HG03103 (cell line): ENCODE measurements around the gene FMNL2.

ENCODE experiments used
- ATAC-seq: cut with Tn5 transposase; IDR thresholded peaks from one replicate; pipeline ENCODE4 v1.9.1; 2021; ENCODE audit warnings: low read depth; ENCODE audit not compliant: unreplicated experiment

The FMNL2 gene

DNA sequence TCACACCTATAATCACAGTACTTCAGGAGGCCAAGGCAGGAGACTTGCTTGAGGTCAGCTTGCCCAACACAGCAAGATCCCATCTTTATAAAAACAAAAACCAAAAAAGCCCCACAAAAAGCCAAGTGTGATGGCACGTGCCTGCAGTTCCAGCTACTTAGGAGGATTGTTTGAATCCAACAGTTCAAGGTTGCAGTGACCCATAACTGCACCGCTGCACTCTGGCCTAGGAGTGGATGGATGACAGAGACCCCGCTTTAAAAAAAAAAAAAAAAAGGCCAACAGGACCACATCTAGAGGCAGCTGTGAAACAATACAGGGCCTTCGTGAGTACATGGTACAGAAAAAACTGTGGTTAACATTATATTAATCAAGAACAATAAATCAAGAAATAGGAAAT lies 326.1 kb downstream of the FMNL2 start:
- ATAC-seq: no peak

DNA sequence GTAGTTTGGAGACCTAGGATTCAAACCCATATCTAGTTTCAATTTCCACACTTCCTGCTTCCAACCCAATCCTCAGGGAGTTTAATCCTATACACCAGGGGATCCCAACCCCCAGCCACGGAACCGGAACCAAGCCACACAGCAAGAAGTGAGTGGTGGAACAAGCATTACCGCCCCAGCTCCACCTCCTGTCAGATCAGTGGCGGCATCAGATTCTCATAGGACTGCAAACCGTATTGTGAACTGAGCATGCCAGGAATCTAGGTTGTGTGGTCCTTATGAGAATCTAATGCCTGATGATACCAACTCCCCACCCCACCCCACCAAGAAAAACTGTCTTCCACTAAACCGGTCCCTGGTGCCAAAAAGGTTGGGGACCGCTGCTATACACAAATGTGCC lies 329.8 kb downstream of the FMNL2 start:
- ATAC-seq: no peak

DNA sequence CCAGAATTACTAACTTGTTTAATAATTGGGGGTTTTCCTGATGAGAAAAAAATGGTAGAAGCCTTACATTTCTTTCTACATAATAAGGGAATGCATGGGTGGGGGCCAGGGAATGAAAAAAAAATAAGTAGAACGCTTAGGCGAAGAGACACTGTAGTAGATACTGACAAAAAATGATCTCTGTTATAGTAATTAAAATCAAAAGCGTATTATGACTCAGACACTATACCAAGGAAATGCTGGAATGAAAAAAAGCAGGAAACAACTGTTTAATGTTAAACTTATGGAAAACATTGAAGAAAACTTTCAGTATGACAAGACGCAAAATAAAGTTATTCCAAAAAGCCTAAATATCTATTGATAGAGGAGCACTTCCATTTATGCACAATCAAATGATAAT lies 339.4 kb downstream of the FMNL2 start:
- no peak for ATAC-seq

DNA sequence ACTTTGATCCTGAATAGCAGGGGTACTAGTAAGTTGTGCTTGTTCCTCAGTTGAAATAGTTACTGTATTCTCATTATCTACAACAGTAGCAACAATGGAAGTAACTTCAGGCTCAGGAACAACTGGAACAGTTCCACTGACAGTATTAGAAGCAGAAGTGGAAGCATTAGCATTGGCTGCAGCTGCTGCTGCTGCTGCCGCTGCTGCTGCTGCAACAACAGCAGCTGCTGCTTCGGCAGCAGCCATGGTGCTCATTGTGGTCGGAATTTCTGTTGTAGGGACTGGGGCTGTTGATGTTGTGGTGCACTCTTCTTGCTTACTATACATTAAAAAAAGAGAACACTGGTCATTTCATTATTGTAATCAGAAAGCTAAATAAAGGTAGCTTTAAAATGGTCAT lies 341.5 kb downstream of the FMNL2 start:
- no peak for ATAC-seq

DNA sequence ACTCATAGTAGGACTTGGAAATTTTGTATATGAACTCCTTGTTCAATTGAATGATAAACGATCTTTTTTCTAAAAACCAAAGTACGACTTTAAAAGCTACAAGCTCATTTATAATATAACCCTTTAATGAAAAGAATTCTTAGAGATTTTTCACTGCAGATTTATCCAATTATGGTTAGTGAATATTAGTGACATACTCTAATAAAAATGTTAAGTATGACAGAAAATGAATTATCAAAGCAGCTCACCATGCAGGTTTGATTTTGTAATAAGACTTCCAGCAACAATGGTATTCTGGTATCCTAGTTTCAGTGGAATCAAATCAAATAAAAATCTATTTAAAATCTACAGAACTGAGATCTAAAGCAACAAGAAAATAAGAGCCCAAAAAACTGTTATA lies 343.8 kb downstream of the FMNL2 start:
- no peak for ATAC-seq

DNA sequence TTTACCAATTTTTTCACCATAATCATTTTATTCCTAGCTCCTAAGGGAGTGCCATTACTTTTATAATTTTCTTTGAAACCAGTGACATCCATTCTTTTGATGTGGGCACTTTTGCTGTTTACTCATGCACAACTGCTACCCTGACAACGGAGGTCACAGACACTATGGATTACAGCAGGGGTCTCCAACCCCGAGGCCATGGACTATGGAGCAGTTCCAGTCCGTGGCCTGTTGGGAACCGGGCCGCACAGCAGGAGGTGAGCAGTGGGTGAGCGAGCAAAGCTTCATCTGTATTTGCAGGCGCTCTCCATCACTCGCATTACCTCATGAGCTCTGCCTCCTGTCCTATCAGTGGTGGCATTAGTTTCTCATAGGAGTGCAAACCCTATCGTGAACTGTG lies 347.7 kb downstream of the FMNL2 start:
- ATAC-seq: no peak

DNA sequence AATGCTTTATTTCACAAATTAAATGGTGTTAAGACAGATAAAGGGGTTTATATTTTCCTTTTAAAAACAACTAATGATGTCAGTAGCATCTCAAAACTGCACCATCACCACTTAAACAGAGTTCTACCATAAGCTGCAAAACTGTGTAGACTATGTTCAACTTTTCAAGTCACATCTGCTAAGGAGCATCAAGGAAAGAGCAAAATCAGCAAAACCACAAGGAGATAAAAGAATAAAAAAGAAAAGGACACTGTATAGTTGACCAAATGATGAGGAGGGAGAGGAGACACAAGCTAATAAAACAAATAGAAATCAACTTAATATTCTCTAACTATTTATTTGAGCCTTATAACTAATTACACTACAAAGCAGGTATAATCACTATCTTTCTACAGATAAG lies 348.4 kb downstream of the FMNL2 start:
- no peak for ATAC-seq

DNA sequence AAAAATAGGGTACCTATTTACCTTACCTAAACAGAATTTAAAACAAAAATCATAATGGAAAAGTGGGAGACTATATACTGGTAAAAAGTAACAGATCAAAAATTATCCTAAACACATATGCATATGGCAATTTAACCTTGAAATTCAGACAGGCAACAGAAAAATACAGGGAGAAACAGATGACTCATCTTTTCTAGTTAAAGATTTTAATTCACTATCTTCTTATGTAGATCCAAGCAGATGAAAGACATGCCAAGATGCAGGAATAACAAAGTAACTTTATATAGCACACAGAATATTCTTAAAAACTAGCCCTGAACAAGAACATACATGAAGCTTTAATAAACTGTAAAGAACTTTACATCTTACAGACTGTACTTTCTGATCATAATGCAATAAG lies 351.3 kb downstream of the FMNL2 start:
- no peak for ATAC-seq

DNA sequence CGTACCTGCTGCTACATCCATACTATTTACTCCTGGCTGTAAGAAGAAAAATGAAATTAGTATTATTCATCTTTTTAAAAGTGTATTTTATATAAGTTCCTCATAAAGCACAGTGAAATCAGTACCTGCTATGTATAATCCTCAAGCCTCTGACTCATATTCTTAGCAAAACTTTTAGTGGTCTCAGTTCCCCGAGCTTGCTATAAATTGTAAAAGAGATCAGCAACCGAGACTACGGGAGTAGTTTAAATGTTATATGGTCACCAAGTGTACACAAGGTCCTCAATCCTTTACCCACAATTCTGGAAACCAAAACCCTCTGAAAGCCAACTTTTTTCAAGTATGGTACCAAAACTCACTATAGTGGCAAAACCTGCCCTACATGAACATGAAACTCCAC lies 358.1 kb downstream of the FMNL2 start:
- ATAC-seq: peak; percentile 92

DNA sequence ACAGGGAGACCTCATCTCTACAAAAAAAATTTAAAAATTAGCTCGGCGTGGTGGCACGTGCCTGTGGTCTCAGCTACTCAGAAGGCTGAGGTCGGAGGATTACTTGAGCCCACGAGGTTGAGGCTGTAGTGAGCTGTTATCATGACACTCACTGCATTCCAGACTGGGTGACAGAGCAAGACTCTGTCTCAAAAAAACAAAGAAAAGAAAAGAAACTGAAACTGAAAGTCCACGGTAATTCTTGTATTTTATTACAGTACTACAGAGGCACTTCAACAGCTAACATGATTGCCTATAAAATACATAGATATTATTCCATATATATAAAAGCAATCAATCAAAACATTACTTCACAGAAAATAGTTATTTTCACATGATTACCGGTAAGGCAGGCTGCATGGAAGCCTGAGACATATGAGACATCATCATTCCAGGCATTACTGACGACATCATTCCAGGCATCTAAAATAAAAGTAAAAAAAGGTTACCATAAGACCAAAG lies 359.2 kb downstream of the FMNL2 start:
- no peak for ATAC-seq

DNA sequence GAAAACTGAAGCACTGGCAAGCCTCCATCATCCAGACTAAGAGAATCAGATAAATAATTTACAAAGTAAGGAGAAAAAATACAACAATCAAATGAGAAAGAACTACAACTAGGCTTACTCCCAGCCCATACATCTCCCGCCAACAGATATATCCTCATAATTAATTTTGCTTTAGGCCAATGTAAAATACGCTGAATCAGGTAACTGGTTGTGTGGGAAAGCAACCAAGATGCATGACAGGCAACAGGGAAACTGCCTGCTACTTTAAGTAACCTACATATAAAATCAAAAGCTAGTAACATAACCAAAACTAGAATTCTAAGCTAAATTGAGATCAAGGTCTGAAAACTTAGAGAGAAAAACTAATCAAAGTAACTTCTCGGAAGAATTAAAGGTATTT lies 360.8 kb downstream of the FMNL2 start:
- ATAC-seq: no peak

DNA sequence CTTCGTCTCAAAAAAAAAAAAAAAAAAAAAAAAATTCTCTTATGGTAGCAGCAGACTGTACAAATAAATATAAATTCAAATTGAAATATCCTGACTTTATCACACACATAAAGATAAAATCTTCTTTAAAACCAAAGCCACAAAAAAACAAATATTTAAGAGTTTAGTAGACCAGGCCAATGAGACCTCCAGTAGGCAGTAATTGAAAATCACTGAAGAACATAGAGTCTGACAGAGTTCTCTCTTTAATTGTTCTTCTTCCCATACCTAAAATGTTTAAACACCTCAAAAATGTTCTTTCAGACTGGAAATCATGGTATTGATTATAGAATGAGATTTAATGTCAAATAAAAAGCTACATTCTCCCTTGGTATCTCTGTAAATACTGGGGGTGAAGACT lies 361.5 kb downstream of the FMNL2 start:
- no peak for ATAC-seq
